HEK293T (cell line): ENCODE measurements around the gene PPFIBP2.

Experiments
- BHLHE40 ChIP-seq: fragments of 450-650 bp; IDR thresholded peaks from 2 replicates; pipeline ENCODE4 v1.6.1; 2016; ENCODE audit warnings: mild to moderate bottlenecking, moderate library complexity, borderline replicate concordance
- ELF4 ChIP-seq: fragments of 450-650 bp; IDR thresholded peaks from 2 replicates; pipeline ENCODE4 v1.6.1; 2017; ENCODE audit warnings: antibody characterized with exemption
- FOXA1 ChIP-seq: fragments of 450-650 bp; IDR thresholded peaks from 2 replicates; pipeline ENCODE4 v1.6.1; 2016; ENCODE audit warnings: mild to moderate bottlenecking
- FOXK2 ChIP-seq: fragments of 450-650 bp; IDR thresholded peaks from 2 replicates; pipeline ENCODE4 v1.6.1; 2016; ENCODE audit warnings: mild to moderate bottlenecking
- FOXM1 ChIP-seq: fragments of 450-650 bp; IDR thresholded peaks from 2 replicates; pipeline ENCODE4 v1.6.1; 2017; ENCODE audit warnings: mild to moderate bottlenecking, borderline replicate concordance
- HDGF ChIP-seq: fragments of 450-650 bp; IDR thresholded peaks from 2 replicates; pipeline ENCODE4 v1.6.1; 2017; ENCODE audit warnings: antibody characterized with exemption, borderline replicate concordance
- PKNOX1 ChIP-seq: fragments of 450-650 bp; IDR thresholded peaks from 2 replicates; pipeline ENCODE4 v1.6.1; 2016
- SP1 ChIP-seq: fragments of 450-650 bp; IDR thresholded peaks from 2 replicates; pipeline ENCODE4 v1.6.1; 2017
- SUZ12 ChIP-seq: fragments of 450-650 bp; IDR thresholded peaks from 2 replicates; pipeline ENCODE4 v1.6.1; 2016; ENCODE audit warnings: mild to moderate bottlenecking

- TF ChIP-seq PKNOX1 (no peak), FOXK2 (no peak), ELF4 (no peak), SP1 (no peak), HDGF (no peak), FOXM1 (no peak), FOXA1 (no peak), SUZ12 (no peak), BHLHE40 (no peak)
Measured at GRCh38 chr11:7514099-7514591, 346 bp downstream of the PPFIBP2 start.
